Endothelial cell of umbilical vein (primary cell): ENCODE results near the gene REEP3. TPM values are rescaled to one million over a fixed set of nuclear protein-coding genes. Genes with fewer than 3 reads are reported as not detected.
"Not testable (repeated sequence)": the region's sequence is repeated elsewhere in the genome, so short reads cannot be mapped to it uniquely, and the experiment has no call there.

Source experiments
- BruUV-seq: library from RNA; stranded (reverse); fragments of 400-500 nt; replicated peaks from 2 replicates; lab custom pipeline; 2021; lab: Mats Ljungman, UMichigan
- CTCF ChIA-PET: fragments of 300-600, 350-600 bp; sonication (Branson Sonifier 250); formaldehyde crosslinking; loops from one replicate; lab custom pipeline; 2021; ENCODE audit warnings: antibody characterized with exemption, inconsistent platforms; lab: Charles Lee
- POLR2A ChIA-PET: fragments of 300-600, 350-600 bp; sonication (Branson Sonifier 250); formaldehyde crosslinking; loops from one replicate; lab custom pipeline; 2021; ENCODE audit warnings: antibody characterized with exemption, inconsistent platforms; lab: Charles Lee
- DNase-seq: peaks from one replicate; pipeline ENCODE4 v3.0.0-alpha.2; 2011; ENCODE audit warnings: low read depth, low spot score
- FAIRE-seq: peaks from 2 replicates; lab custom pipeline; 2011; peaks lifted over from hg19 to GRCh38; lab: Jason Lieb, UNC
- H2AFZ ChIP-seq: 2 replicates; pipeline ENCODE4 v1.6.0; 2012; ENCODE audit warnings: low read depth, low read length, control low read depth, inconsistent platforms
- H3K27ac ChIP-seq: 2 replicates; pipeline ENCODE4 v1.5.1; 2011; ENCODE audit warnings: low read depth, mild to moderate bottlenecking, control low read depth, low read length, moderate library complexity; ENCODE audit not compliant: insufficient read depth
- H3K27me3 ChIP-seq, 2 experiments: 2 replicates each; pipeline versions ENCODE4 v1.6.0 to v1.6.1; 2011; ENCODE audit warnings: low read length in 2 of 2, mixed read lengths in 1 of 2; ENCODE audit not compliant: control insufficient read depth in 2 of 2, insufficient read depth in 2 of 2
- H3K36me3 ChIP-seq, 2 experiments: 2 replicates in 1 of 2; 3 replicates in 1 of 2; pipeline ENCODE4 v1.5.1; 2011; ENCODE audit warnings: low read length in 2 of 2, mild to moderate bottlenecking in 1 of 2, moderate library complexity in 1 of 2; ENCODE audit not compliant: control insufficient read depth in 2 of 2, insufficient read depth in 2 of 2; ENCODE audit errors: extremely low read depth in 1 of 2
- H3K4me1 ChIP-seq: 3 replicates; pipeline ENCODE4 v1.5.1; 2011; ENCODE audit warnings: mild to moderate bottlenecking, low read length; ENCODE audit not compliant: control insufficient read depth, insufficient read depth; ENCODE audit errors: extremely low read depth
- H3K4me2 ChIP-seq: 2 replicates; pipeline ENCODE4 v1.6.1; 2011; ENCODE audit warnings: low read length, control low read depth, mixed read lengths; ENCODE audit not compliant: insufficient read depth
- H3K4me3 ChIP-seq, 3 experiments: fragments of 200-600 bp in 1 of 3; sonication (generic), shearing (Covaris generic) in 1 of 3; replicated peaks in 1 of 3; 2 replicates each; pipeline ENCODE4 v1.5.1; 2011 to 2016; ENCODE audit warnings: control low read depth in 3 of 3, low read length in 3 of 3, mild to moderate bottlenecking in 2 of 3, inconsistent platforms in 1 of 3, low read depth in 1 of 3, moderate library complexity in 1 of 3; ENCODE audit not compliant: insufficient read depth in 1 of 3
- H3K79me2 ChIP-seq: 2 replicates; pipeline ENCODE4 v1.6.0; 2012; ENCODE audit warnings: low read length, inconsistent platforms; ENCODE audit not compliant: control insufficient read depth, insufficient read depth
- H3K9ac ChIP-seq: replicated peaks from 2 replicates; pipeline ENCODE3; 2011; ENCODE audit warnings: low read length, control low read depth; ENCODE audit not compliant: insufficient read depth; ENCODE audit errors: extremely low read depth
- H3K9me1 ChIP-seq: replicated peaks from 3 replicates; pipeline ENCODE4 v1.6.0; 2011; ENCODE audit warnings: mild to moderate bottlenecking, low read length; ENCODE audit not compliant: control insufficient read depth, insufficient read depth; ENCODE audit errors: extremely low read depth
- H3K9me3 ChIP-seq: replicated peaks from 2 replicates; pipeline ENCODE4 v1.5.1; 2012; ENCODE audit warnings: low read length, inconsistent platforms; ENCODE audit not compliant: control insufficient read depth, insufficient read depth
- H4K20me1 ChIP-seq: replicated peaks from 2 replicates; pipeline ENCODE3; 2011; ENCODE audit warnings: mild to moderate bottlenecking, low read length; ENCODE audit not compliant: control insufficient read depth, insufficient read depth; ENCODE audit errors: extremely low read depth
- CTCF ChIP-seq, 2 donors: IDR thresholded peaks; 1 replicate in 1 of 2; 2 replicates in 1 of 2; pipeline ENCODE4 v1.5.1; 2011; ENCODE audit warnings: low read length in 2 of 2, mild to moderate bottlenecking in 2 of 2, moderate library complexity in 2 of 2, control low read depth in 1 of 2, inconsistent platforms in 1 of 2, low read depth in 1 of 2; ENCODE audit not compliant: insufficient read depth in 1 of 2; ENCODE audit errors: extremely low read depth in 1 of 2
- EZH2 ChIP-seq: IDR thresholded peaks from 2 replicates; pipeline ENCODE4 v1.6.1; 2012; ENCODE audit warnings: borderline replicate concordance, low read depth, mild to moderate bottlenecking, moderate library complexity, low read length, inconsistent platforms; ENCODE audit not compliant: severe bottlenecking
- FOS ChIP-seq: IDR thresholded peaks from 2 replicates; pipeline ENCODE4 v1.6.1; 2011; ENCODE audit warnings: mild to moderate bottlenecking, low read length, moderate library complexity, borderline replicate concordance; ENCODE audit not compliant: insufficient read depth
- GATA2 ChIP-seq: IDR thresholded peaks from 2 replicates; pipeline ENCODE4 v1.7.0; 2011; ENCODE audit warnings: low read depth, mild to moderate bottlenecking, moderate library complexity, mixed read lengths, low read length; ENCODE audit not compliant: insufficient read length, insufficient read depth
- JUN ChIP-seq: IDR thresholded peaks from 2 replicates; pipeline ENCODE4 v1.6.1; 2011; ENCODE audit warnings: borderline replicate concordance, low read depth; ENCODE audit not compliant: insufficient read length, insufficient read depth
- MAX ChIP-seq: IDR thresholded peaks from 2 replicates; pipeline ENCODE4 v1.6.1; 2011; ENCODE audit not compliant: insufficient read depth, insufficient read length
- MYC ChIP-seq: IDR thresholded peaks from one replicate; pipeline ENCODE4 v1.6.1; 2011; ENCODE audit warnings: mild to moderate bottlenecking, low read depth, low read length
- POLR2A ChIP-seq: IDR thresholded peaks from 2 replicates; pipeline ENCODE4 v1.6.1; 2012; ENCODE audit warnings: low read depth, mild to moderate bottlenecking, control low read depth, low read length
- POLR2AphosphoS5 ChIP-seq: IDR thresholded peaks from 2 replicates; pipeline ENCODE4 v1.6.1; 2012; ENCODE audit warnings: low read depth, mild to moderate bottlenecking, control low read depth, low read length, moderate library complexity; ENCODE audit not compliant: insufficient read depth
- dilution Hi-C: fragments of 300-500 bp; cut with MboI; formaldehyde crosslinking; loops from one replicate; pipeline ENCODE4 v1.15.0; 2019; ENCODE audit warnings: low sequenced_read_pairs; ENCODE audit not compliant: extremely low pct_ligation_motif_present
- intact Hi-C: fragments of 100-400 bp; cut with micrococcal nuclease; formaldehyde crosslinking; loops from one replicate; pipeline ENCODE4 v1.10.0; 2022
- polyA plus RNA-seq, 4 experiments: library from polyadenylated mRNA; depleted of rRNA in 3 of 4; stranded (reverse) in 3 of 4; unstranded in 1 of 4; fragments of >200 nt; gene quantifications; 2 replicates each; pipeline versions ENCODE4 v1.2.1 to v1.2.3, GENCODE V29; 2011 to 2012; ENCODE audit warnings: missing spikeins in 1 of 4
- total RNA-seq: library from RNA; stranded (reverse); gene quantifications from 2 replicates; pipeline ENCODE4 v1.2.3, GENCODE V29; 2021

Gene REEP3
- total and polyA plus RNA-seq, 2 donors (not counting 3 experiments of a cell fraction or from before 2014, with no cell fraction given) = 12.3 to 48.3 TPM

GRCh38 chr10:63664341-63664885, 143.2 kb downstream of the REEP3 start:
- Histone ChIP-seq H3K9ac (no peak overlapping the region), H3K4me3 (no peak overlapping the region), H3K4me1 (peaks cover 12% of the 10 kb centered on the region), H2AFZ (no peak overlapping the region), H3K9me3 (no peaks in the 10 kb centered on the region), H3K27me3 (no peaks in the 10 kb centered on the region), H3K9me1 (no peaks in the 10 kb centered on the region), H3K4me2 (no peak overlapping the region), H3K36me3 (no peaks in the 10 kb centered on the region), H4K20me1 (no peaks in the 10 kb centered on the region), H3K27ac (no peak overlapping the region), H3K79me2 (no peaks in the 10 kb centered on the region)
- intact Hi-C loops (no loop called here), dilution Hi-C loops (no loop called here)
- ChIA-PET POLR2A (no interaction called here), CTCF (no interaction called here)
- no TSS peak for BruUV-seq
- DNase-seq (no peak), FAIRE-seq (no peak)
- no peak for TF ChIP-seq MAX
- no peak for TF ChIP-seq JUN
- TF ChIP-seq FOS = no peak
- TF ChIP-seq CTCF (IDR thresholded peaks at IDR 0.05; ENCODE audit: extremely low read depth in 1 of 2, insufficient read depth in 1 of 2, low read depth in 1 of 2, low read length in 2 of 2) = no peak
- TF ChIP-seq GATA2 = no peak
- no peak for TF ChIP-seq POLR2A
- no peak for TF ChIP-seq EZH2
- no peak for TF ChIP-seq MYC
- no peak for TF ChIP-seq POLR2AphosphoS5

- CTCF ChIA-PET = interaction anchor here (1.6 kb wide), 1 partner anchor 55 kb away, joined by 3 read pairs; no protein-coding TSS in a partner anchor
- H3K9me3 ChIP-seq, H2AFZ ChIP-seq, H3K9me1 ChIP-seq, H3K4me3 ChIP-seq, DNase-seq, H4K20me1 ChIP-seq, H3K36me3 ChIP-seq, BruUV-seq, H3K27me3 ChIP-seq, H3K9ac ChIP-seq, H3K4me2 ChIP-seq, FAIRE-seq, dilution Hi-C loops, intact Hi-C loops, H3K27ac ChIP-seq, POLR2A ChIA-PET, H3K79me2 ChIP-seq: not testable (repeated sequence)
- H3K4me1 ChIP-seq = peaks cover 16% of the 10 kb centered on the region
These were observed 143.9 kb downstream of the REEP3 start for GRCh38 chr10:63665006-63665580.
